Measurements from ENCODE around the gene HOPX. TPM values are rescaled to one million over a fixed set of nuclear protein-coding genes. Genes with fewer than 3 reads are reported as not detected.

Gene HOPX
- total and polyA plus RNA-seq, 2 experiments from 2014 or later = not detected

- no peaks in the 10 kb centered on the region for H4K20me1 ChIP-seq (replicated peaks; ENCODE audit: insufficient read depth)
- DNase-seq (ENCODE audit: low spot score) = no peak
- no peak overlapping the region for H3K27ac ChIP-seq (ENCODE audit: low read depth)
- Mint-ChIP-seq H3K4me3 (no peak overlapping the region), H3K4me1 (peaks cover 10% of the 10 kb centered on the region; the same call in 2 of the 3 replicates), H3K27me3 (ENCODE audit: insufficient read depth, low read depth, poor library complexity) (no peaks in the 10 kb centered on the region), H3K27ac (no peak overlapping the region), H3K36me3 (ENCODE audit: low read depth) (peaks cover 3% of the 10 kb centered on the region; the same call in 1 of the 3 replicates), H3K9me3 (peaks cover 4% of the 10 kb centered on the region)
- no peak for TF ChIP-seq JUNB (IDR thresholded peaks at IDR 0.05; ENCODE audit: unreplicated experiment)
- no peak for TF ChIP-seq EZH2phosphoT487 (IDR thresholded peaks at IDR 0.05; ENCODE audit: unreplicated experiment)
- no peak for TF ChIP-seq ZNF331 (CRISPR knock-in tag; IDR thresholded peaks at IDR 0.05; ENCODE audit: low read depth)
- TF ChIP-seq REST (IDR thresholded peaks at IDR 0.05; ENCODE audit: unreplicated experiment) = no peak
- TF ChIP-seq CTCF (conservative IDR thresholded peaks at IDR 0.05; ENCODE audit: low read depth in 2 of 2) = no peak
- H3K4me2 ChIP-seq = no peak overlapping the region
- H3K79me2 ChIP-seq (replicated peaks; ENCODE audit: insufficient read depth) = no peaks in the 10 kb centered on the region
- H3K36me3 ChIP-seq (ENCODE audit: insufficient read depth) = no peaks in the 10 kb centered on the region
- peaks cover 8% of the 10 kb centered on the region; the same call in 1 of the 2 replicates for H3K4me1 ChIP-seq (ENCODE audit: insufficient read depth)
- no peak overlapping the region for H3K4me3 ChIP-seq
- no peaks in the 10 kb centered on the region for H3K27me3 ChIP-seq (ENCODE audit: insufficient read depth)
- no peak overlapping the region for H2AFZ ChIP-seq
- no peaks in the 10 kb centered on the region for H3K9me2 ChIP-seq (ENCODE audit: insufficient read depth)
- H3F3A ChIP-seq (replicated peaks; ENCODE audit: low read depth) = no peaks in the 10 kb centered on the region
- no peak for ATAC-seq
Observed at GRCh38 chr4:56692576-56692975, 11.5 kb upstream of the HOPX start.

GRCh38 chr4:56691425-56691824, 10.3 kb upstream of the HOPX start:
- Mint-ChIP-seq H3K9me3 (peaks cover 4% of the 10 kb centered on the region), H3K4me1 (peaks cover 10% of the 10 kb centered on the region; the same call in 2 of the 3 replicates), H3K27me3 (ENCODE audit: insufficient read depth, low read depth, poor library complexity) (no peaks in the 10 kb centered on the region), H3K36me3 (ENCODE audit: low read depth) (peaks cover 3% of the 10 kb centered on the region; the same call in 1 of the 3 replicates), H3K27ac (no peak overlapping the region), H3K4me3 (no peak overlapping the region)
- Histone ChIP-seq H3K4me3 (no peak overlapping the region), H3K36me3 (ENCODE audit: insufficient read depth) (no peaks in the 10 kb centered on the region), H3K4me2 (no peak overlapping the region), H3K27me3 (ENCODE audit: insufficient read depth) (no peaks in the 10 kb centered on the region), H3K79me2 (replicated peaks; ENCODE audit: insufficient read depth) (no peaks in the 10 kb centered on the region), H2AFZ (no peak overlapping the region), H3K9me2 (ENCODE audit: insufficient read depth) (no peaks in the 10 kb centered on the region), H3F3A (replicated peaks; ENCODE audit: low read depth) (no peaks in the 10 kb centered on the region), H3K4me1 (ENCODE audit: insufficient read depth) (peaks cover 8% of the 10 kb centered on the region; the same call in 1 of the 2 replicates), H4K20me1 (replicated peaks; ENCODE audit: insufficient read depth) (no peaks in the 10 kb centered on the region), H3K27ac (ENCODE audit: low read depth) (no peak overlapping the region)
- DNase-seq (ENCODE audit: low spot score) = no peak
- ATAC-seq = no peak
- TF ChIP-seq EZH2phosphoT487 (IDR thresholded peaks at IDR 0.05; ENCODE audit: unreplicated experiment) = no peak
- no peak for TF ChIP-seq REST (IDR thresholded peaks at IDR 0.05; ENCODE audit: unreplicated experiment)
